ENCODE measurements around the gene TWNK.
A peak's percentile ranks its signal among the peaks of the same experiment; 100 is the strongest.
"Not testable (repeated sequence)": the region's sequence is repeated elsewhere in the genome, so short reads cannot be mapped to it uniquely, and the experiment has no call there.

The TWNK gene

GRCh38 chr10:100975397-100975796 is 11.9 kb upstream of the TWNK start:
- not testable (repeated sequence) for DNase-seq

- no peak for DNase-seq
Observed at GRCh38 chr10:100976906-100977305, 10.4 kb upstream of the TWNK start.

GRCh38 chr10:100977436-100977835 is 9.9 kb upstream of the TWNK start:
- no peak for DNase-seq

- no peak for DNase-seq
Observed at GRCh38 chr10:100978121-100978900, 9.0 kb upstream of the TWNK start.

- DNase-seq: no peak
Observed at GRCh38 chr10:100978901-100979195, 8.5 kb upstream of the TWNK start.

GRCh38 chr10:100979791-100980272 is 7.5 kb upstream of the TWNK start:
- no peak for DNase-seq

GRCh38 chr10:100980311-100980710 is 7.0 kb upstream of the TWNK start:
- no peak for DNase-seq

- no peak for DNase-seq
Observed at GRCh38 chr10:100980711-100981110, 6.6 kb upstream of the TWNK start.

- DNase-seq: no peak
Observed at GRCh38 chr10:100981178-100981772, 6.1 kb upstream of the TWNK start.

GRCh38 chr10:100982916-100983830 is 4.2 kb upstream of the TWNK start:
- no peak for DNase-seq

- no peak for DNase-seq
Observed at GRCh38 chr10:100983868-100984671, 3.3 kb upstream of the TWNK start.

GRCh38 chr10:100984672-100985177 is 2.6 kb upstream of the TWNK start:
- no peak for DNase-seq

GRCh38 chr10:100985336-100985735 is 2.0 kb upstream of the TWNK start:
- no peak for DNase-seq

- DNase-seq: no peak
Observed at GRCh38 chr10:100986623-100986951, 756 bp upstream of the TWNK start.

GRCh38 chr10:100987685-100988049 is 324 bp downstream of the TWNK start:
- DNase-seq: no peak

GRCh38 chr10:100988166-100988565 is 823 bp downstream of the TWNK start:
- DNase-seq: no peak

- DNase-seq: no peak
Observed at GRCh38 chr10:100989088-100989487, 1.7 kb downstream of the TWNK start.

GRCh38 chr10:100993986-100994708 is 6.8 kb downstream of the TWNK start:
- no peak for DNase-seq

- no peak for DNase-seq
Observed at GRCh38 chr10:100995181-100995580, 7.8 kb downstream of the TWNK start.

GRCh38 chr10:100996678-100997359 is 9.5 kb downstream of the TWNK start:
- peak; percentile 34 for DNase-seq
